Vagina (tissue), 2 donors: Measurements from ENCODE around the gene MTA3. TPM values are rescaled to one million over a fixed set of nuclear protein-coding genes. Genes with fewer than 3 reads are reported as not detected.

Source experiments
- DNase-seq, 2 donors: peaks; one replicate each; pipeline ENCODE4 v3.0.0-alpha.2; 2017; ENCODE audit errors: extremely low spot score in 2 of 2
- H3K27ac ChIP-seq: fragments of 200-600 bp; sonication (generic); one replicate; pipeline ENCODE4 v1.5.1; 2019
- H3K27me3 ChIP-seq: fragments of 200-600 bp; sonication (generic); one replicate; pipeline ENCODE4 v1.5.1; 2019
- H3K36me3 ChIP-seq, 2 donors: fragments of 200-600 bp; sonication (generic); one replicate each; pipeline ENCODE4 v1.5.1; 2017 to 2019
- H3K4me1 ChIP-seq: fragments of 200-600 bp; sonication (generic); one replicate; pipeline ENCODE4 v1.5.1; 2019
- H3K4me3 ChIP-seq, 2 donors: fragments of 200-600 bp; sonication (generic); 1 replicate in 1 of 2; 2 replicates in 1 of 2; pipeline ENCODE4 v1.5.1; 2016 to 2019
- H3K9me3 ChIP-seq: fragments of 200-600 bp; sonication (generic); one replicate; pipeline ENCODE4 v1.5.1; 2019
- POLR2A ChIP-seq, 2 donors: fragments of 450-650 bp; IDR thresholded peaks; one replicate each; pipeline ENCODE4 v1.6.1; 2017; ENCODE audit warnings: antibody characterized with exemption in 2 of 2, mild to moderate bottlenecking in 2 of 2, moderate library complexity in 2 of 2
- POLR2AphosphoS5 ChIP-seq, 2 donors: sonication (generic); formaldehyde crosslinking; IDR thresholded peaks; one replicate each; pipeline ENCODE4 v1.9.0; 2017; ENCODE audit warnings: antibody characterized with exemption in 2 of 2, mild to moderate bottlenecking in 2 of 2, low read depth in 1 of 2; ENCODE audit not compliant: insufficient read depth in 1 of 2
- intact Hi-C: fragments of 100-400 bp; cut with DNase I; formaldehyde crosslinking; loops from one replicate; pipeline ENCODE4 v1.15.1; 2023
- total RNA-seq: library from RNA; depleted of rRNA; stranded (reverse); fragments of >200 nt; gene quantifications from one replicate; pipeline ENCODE4 v1.2.3, GENCODE V29; 2016
- TF ChIP-seq, protein P1 (sequence below), 3 experiments: fragments of 450-650 bp in 2 of 3; fragments of 200-600 bp in 1 of 3; sonication (generic) in 1 of 3; IDR thresholded peaks; one replicate each; pipeline ENCODE4 v1.5.1; 2017 to 2019; ENCODE audit warnings: antibody characterized with exemption in 3 of 3, mild to moderate bottlenecking in 2 of 3, moderate library complexity in 2 of 3

Gene MTA3
- total RNA-seq, 1 donor from 2014 or later, result 46.7 TPM

DNA sequence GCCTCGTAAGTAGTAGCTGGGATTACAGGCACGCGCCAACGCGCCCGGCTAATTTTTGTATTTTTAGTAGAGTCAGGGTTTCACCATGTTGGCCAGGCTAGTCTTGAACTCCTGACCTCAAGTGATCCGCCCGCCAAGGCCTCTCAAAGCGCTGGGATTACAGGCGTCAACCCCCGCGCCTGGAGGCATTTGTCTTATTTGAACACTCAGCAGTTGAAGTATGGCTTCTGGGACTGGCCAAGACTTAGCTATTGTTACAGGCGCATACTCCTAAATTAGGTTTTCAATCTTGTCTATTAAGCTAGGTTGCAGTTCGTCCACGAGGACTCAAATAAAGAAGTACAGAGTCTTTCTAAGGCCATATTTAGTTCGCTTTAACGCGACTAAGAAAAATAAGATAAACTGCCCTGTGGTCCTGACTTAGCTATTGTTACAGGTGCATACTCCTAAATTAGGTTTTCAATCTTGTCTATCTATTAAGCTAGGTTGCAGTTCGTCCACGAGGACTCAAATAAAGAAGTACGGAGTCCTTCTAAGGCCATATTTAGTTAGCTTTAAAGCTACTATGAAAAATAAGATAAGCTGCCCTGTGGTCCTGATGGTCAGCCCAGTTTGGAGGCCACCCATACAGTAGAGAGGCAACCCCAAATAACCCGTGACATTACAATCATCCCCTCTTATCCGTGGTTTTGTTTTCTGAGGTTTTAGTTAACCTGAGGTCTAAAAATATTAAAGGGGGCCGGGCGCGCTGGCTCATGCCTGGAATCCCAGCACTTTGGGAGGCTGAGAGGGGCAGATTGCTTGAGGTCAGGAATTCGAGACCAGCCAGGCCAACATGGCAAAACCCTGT lies 20.8 kb upstream of the MTA3 start:
- H3K36me3 ChIP-seq, result no peaks in the 10 kb centered on the region
- no peak overlapping the region for H3K4me3 ChIP-seq
- intact Hi-C loops, result no loop called here
- H3K9me3 ChIP-seq, result no peaks in the 10 kb centered on the region
- TF ChIP-seq, protein P1, sequence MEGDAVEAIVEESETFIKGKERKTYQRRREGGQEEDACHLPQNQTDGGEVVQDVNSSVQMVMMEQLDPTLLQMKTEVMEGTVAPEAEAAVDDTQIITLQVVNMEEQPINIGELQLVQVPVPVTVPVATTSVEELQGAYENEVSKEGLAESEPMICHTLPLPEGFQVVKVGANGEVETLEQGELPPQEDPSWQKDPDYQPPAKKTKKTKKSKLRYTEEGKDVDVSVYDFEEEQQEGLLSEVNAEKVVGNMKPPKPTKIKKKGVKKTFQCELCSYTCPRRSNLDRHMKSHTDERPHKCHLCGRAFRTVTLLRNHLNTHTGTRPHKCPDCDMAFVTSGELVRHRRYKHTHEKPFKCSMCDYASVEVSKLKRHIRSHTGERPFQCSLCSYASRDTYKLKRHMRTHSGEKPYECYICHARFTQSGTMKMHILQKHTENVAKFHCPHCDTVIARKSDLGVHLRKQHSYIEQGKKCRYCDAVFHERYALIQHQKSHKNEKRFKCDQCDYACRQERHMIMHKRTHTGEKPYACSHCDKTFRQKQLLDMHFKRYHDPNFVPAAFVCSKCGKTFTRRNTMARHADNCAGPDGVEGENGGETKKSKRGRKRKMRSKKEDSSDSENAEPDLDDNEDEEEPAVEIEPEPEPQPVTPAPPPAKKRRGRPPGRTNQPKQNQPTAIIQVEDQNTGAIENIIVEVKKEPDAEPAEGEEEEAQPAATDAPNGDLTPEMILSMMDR (IDR thresholded peaks at IDR 0.05), result no peak
- TF ChIP-seq POLR2A (IDR thresholded peaks at IDR 0.05), result no peak
- no peak for TF ChIP-seq POLR2AphosphoS5 (IDR thresholded peaks at IDR 0.05; ENCODE audit: insufficient read depth in 1 of 2, low read depth in 1 of 2)
- H3K27me3 ChIP-seq, result no peaks in the 10 kb centered on the region
- no peak for DNase-seq
- no peak overlapping the region for H3K27ac ChIP-seq
- H3K4me1 ChIP-seq, result no peaks in the 10 kb centered on the region

DNA sequence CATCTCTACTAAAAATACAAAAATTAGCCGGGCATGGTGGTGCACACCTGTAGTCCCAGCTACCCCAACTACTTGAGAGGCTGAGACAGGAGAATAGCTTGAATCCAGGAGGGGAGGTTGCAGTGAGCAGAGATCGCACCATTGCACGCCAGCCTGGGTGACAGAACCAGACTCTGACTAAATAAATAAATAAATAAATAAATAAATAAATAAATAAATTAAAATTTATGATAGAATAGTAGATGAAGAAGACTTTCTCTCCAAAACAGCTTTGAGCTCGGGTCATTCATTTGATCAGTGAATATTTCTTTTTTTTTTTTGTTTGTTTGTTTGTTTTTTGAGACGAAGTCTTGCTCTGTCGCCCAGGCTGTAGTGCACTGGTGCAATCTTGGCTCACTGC lies 17.6 kb upstream of the MTA3 start:
- Histone ChIP-seq H3K27me3 (no peaks in the 10 kb centered on the region), H3K36me3 (no peaks in the 10 kb centered on the region), H3K4me1 (no peaks in the 10 kb centered on the region), H3K9me3 (no peaks in the 10 kb centered on the region), H3K27ac (no peak overlapping the region), H3K4me3 (no peak overlapping the region)
- no peak for DNase-seq
- TF ChIP-seq, protein P1 (IDR thresholded peaks at IDR 0.05), result no peak
- TF ChIP-seq POLR2A (IDR thresholded peaks at IDR 0.05) (no peak), POLR2AphosphoS5 (IDR thresholded peaks at IDR 0.05; ENCODE audit: insufficient read depth in 1 of 2, low read depth in 1 of 2) (no peak)
- intact Hi-C loops, result no loop called here

DNA sequence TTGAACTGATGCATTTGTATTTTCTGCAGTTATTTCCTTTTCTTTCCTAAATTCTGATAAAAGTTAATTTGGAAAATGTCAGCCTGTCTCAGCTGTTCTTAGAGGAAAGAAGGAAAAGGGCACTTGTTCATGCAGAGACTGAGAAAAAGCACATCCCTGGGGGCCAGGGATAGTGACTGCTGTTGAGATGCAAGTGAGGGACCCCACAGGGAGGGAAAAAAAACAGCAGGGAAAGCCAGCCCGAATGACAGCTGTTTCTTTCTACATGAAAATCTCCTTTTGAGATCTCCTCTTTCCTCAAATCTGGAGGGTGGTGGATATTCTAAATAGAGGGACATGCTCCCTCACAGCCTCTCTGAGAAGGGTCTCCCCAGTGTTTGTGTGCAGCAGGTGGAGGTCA lies 14.0 kb upstream of the MTA3 start:
- H3K27ac ChIP-seq, result no peak overlapping the region
- no peak for DNase-seq
- no peaks in the 10 kb centered on the region for H3K9me3 ChIP-seq
- no peaks in the 10 kb centered on the region for H3K36me3 ChIP-seq
- H3K4me3 ChIP-seq, result no peak overlapping the region
- H3K4me1 ChIP-seq, result no peaks in the 10 kb centered on the region
- H3K27me3 ChIP-seq, result no peaks in the 10 kb centered on the region
- intact Hi-C loops, result no loop called here
- no peak for TF ChIP-seq POLR2A (IDR thresholded peaks at IDR 0.05)
- TF ChIP-seq, protein P1 (IDR thresholded peaks at IDR 0.05), result no peak
- TF ChIP-seq POLR2AphosphoS5 (IDR thresholded peaks at IDR 0.05; ENCODE audit: insufficient read depth in 1 of 2, low read depth in 1 of 2), result no peak

- intact Hi-C loops, result no loop called here
- H3K4me1 ChIP-seq, result no peaks in the 10 kb centered on the region
- no peaks in the 10 kb centered on the region for H3K36me3 ChIP-seq
- no peak overlapping the region for H3K27ac ChIP-seq
- no peaks in the 10 kb centered on the region for H3K27me3 ChIP-seq
- no peaks in the 10 kb centered on the region for H3K9me3 ChIP-seq
- TF ChIP-seq POLR2A (IDR thresholded peaks at IDR 0.05), result no peak
- no peak for DNase-seq
- H3K4me3 ChIP-seq, result no peak overlapping the region
Measured at GRCh38 chr2:42556315-42556890, 12.0 kb upstream of the MTA3 start.

DNA sequence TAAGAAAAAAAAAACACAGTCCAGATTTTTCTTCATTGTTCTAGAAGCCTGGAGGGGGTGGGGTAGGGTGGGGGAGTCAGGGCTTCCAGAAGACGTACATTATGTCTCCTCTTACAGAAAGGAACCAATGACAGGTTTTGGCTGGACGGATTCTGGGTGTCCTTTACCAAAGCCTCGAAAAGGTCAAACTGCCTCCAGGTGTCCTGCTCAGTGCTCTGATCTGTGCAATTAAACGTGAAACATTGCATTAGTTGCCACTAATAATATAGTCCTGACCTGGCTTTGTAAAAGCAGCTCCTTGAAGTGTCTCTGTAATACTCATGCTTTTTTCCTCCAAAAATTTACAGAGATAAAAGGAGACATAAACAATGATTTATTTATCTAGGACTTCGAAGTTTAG lies 11.1 kb upstream of the MTA3 start:
- intact Hi-C loops, result no loop called here
- TF ChIP-seq, protein P1 (IDR thresholded peaks at IDR 0.05), result no peak
- TF ChIP-seq POLR2AphosphoS5 (IDR thresholded peaks at IDR 0.05; ENCODE audit: insufficient read depth in 1 of 2, low read depth in 1 of 2), result no peak
- no peak for TF ChIP-seq POLR2A (IDR thresholded peaks at IDR 0.05)
- Histone ChIP-seq H3K27me3 (no peaks in the 10 kb centered on the region), H3K4me3 (no peak overlapping the region), H3K9me3 (no peaks in the 10 kb centered on the region), H3K36me3 (no peaks in the 10 kb centered on the region), H3K4me1 (no peaks in the 10 kb centered on the region), H3K27ac (no peak overlapping the region)
- DNase-seq, result no peak
